ENCODE measurements around the gene CD44. TPM values are rescaled to one million over a fixed set of nuclear protein-coding genes. Genes with fewer than 3 reads are reported as not detected.

CD44 gene
- polyA plus RNA-seq, 1 of the 3 experiments (the other 2 are of a cell fraction) = 457 TPM

GRCh38 chr11:35182317-35182939 is 43.5 kb downstream of the CD44 start:
- WGBS (ENCODE audit: low lambda C conversion rate) = 98% methylated on average over 6 of the region's 6 CpGs
- TF ChIP-seq ELF1 (IDR thresholded peaks at IDR 0.05) = no peak
- TF ChIP-seq POLR2AphosphoS5 (IDR thresholded peaks at IDR 0.05; ENCODE audit: low read depth, low read length) = no peak
- TF ChIP-seq REST (IDR thresholded peaks at IDR 0.05; ENCODE audit: low read depth, low read length) = no peak
- no peak for TF ChIP-seq MXI1 (IDR thresholded peaks at IDR 0.05; ENCODE audit: low read depth, low read length)
- no peak for TF ChIP-seq MEF2A (IDR thresholded peaks at IDR 0.05; ENCODE audit: borderline replicate concordance, low read depth)
- no peak for TF ChIP-seq YY1 (IDR thresholded peaks at IDR 0.05; ENCODE audit: low read depth)
- TF ChIP-seq TCF12 (IDR thresholded peaks at IDR 0.05) = no peak
- no peak for TF ChIP-seq RXRA (IDR thresholded peaks at IDR 0.05; ENCODE audit: borderline replicate concordance, low read depth)
- TF ChIP-seq IRF3 (IDR thresholded peaks at IDR 0.05; ENCODE audit: low read depth, low read length) = no peak
- H4K20me1 ChIP-seq (ENCODE audit: insufficient read depth) = no peaks in the 10 kb centered on the region
- peaks cover 95% of the 10 kb centered on the region for H3K79me2 ChIP-seq (ENCODE audit: insufficient read depth)
- CTCF ChIA-PET = interaction anchor here (1.1 kb wide), 2 partner anchors 8 to 22 kb away, joined by 3 read pairs; no protein-coding TSS in a partner anchor
- peaks cover 24 to 81% of the 10 kb centered on the region in 2 experiments for H3K36me3 ChIP-seq (replicated peaks in 1 of 2; ENCODE audit: control insufficient read depth in 1 of 2, insufficient read depth in 2 of 2, low read length in 1 of 2)
- no peak overlapping the region for H3K4me3 ChIP-seq (ENCODE audit: low read depth in 2 of 2, low read length in 1 of 2)
- peaks cover 55% of the 10 kb centered on the region for H3F3A ChIP-seq (replicated peaks; ENCODE audit: insufficient read depth)
- no peak for DNase-seq
- no peaks in the 10 kb centered on the region for H3K9me3 ChIP-seq
- POLR2A ChIA-PET = no interaction called here
- no peaks in the 10 kb centered on the region for H3K27me3 ChIP-seq (ENCODE audit: insufficient read depth)
- no peaks in the 10 kb centered on the region for H3K9me2 ChIP-seq
- H3K4me1 ChIP-seq (ENCODE audit: control insufficient read depth in 1 of 2, insufficient read depth in 2 of 2, low read depth in 1 of 2, low read length in 1 of 2) = peaks cover 12 to 36% of the 10 kb centered on the region in 2 experiments
- no peak overlapping the region for H3K9ac ChIP-seq
- no peak overlapping the region for H3K27ac ChIP-seq (ENCODE audit: low read depth in 2 of 2, low read length in 1 of 2)
- no peak overlapping the region for H3K4me2 ChIP-seq
- H2AFZ ChIP-seq (ENCODE audit: low read depth) = no peak overlapping the region

- no peak overlapping the region for H2AFZ ChIP-seq (ENCODE audit: low read depth)
- no peaks in the 10 kb centered on the region for H4K20me1 ChIP-seq (ENCODE audit: insufficient read depth)
- no peak overlapping the region for H3K4me3 ChIP-seq (ENCODE audit: low read depth in 2 of 2, low read length in 1 of 2)
- no peak for DNase-seq
- no peak overlapping the region for H3K9ac ChIP-seq
- CTCF ChIA-PET = interaction anchor here (0.7 to 1.1 kb wide), 4 partner anchors 9 to 21 kb away, joined by 3 to 4 read pairs (median 3); no protein-coding TSS in a partner anchor
- H3F3A ChIP-seq (replicated peaks; ENCODE audit: insufficient read depth) = peaks cover 50% of the 10 kb centered on the region
- POLR2A ChIA-PET = no interaction called here
- H3K36me3 ChIP-seq (replicated peaks in 1 of 2; ENCODE audit: control insufficient read depth in 1 of 2, insufficient read depth in 2 of 2, low read length in 1 of 2) = peaks cover 14 to 81% of the 10 kb centered on the region in 2 experiments
- H3K79me2 ChIP-seq (ENCODE audit: insufficient read depth) = peaks cover 95% of the 10 kb centered on the region
- 64% methylated on average over 2 of the region's 2 CpGs for WGBS (ENCODE audit: low lambda C conversion rate)
- no peaks in the 10 kb centered on the region for H3K9me2 ChIP-seq
- H3K4me2 ChIP-seq = no peak overlapping the region
- H3K4me1 ChIP-seq (ENCODE audit: control insufficient read depth in 1 of 2, insufficient read depth in 2 of 2, low read depth in 1 of 2, low read length in 1 of 2) = peaks cover 12 to 29% of the 10 kb centered on the region in 2 experiments
- no peaks in the 10 kb centered on the region for H3K9me3 ChIP-seq
- H3K27ac ChIP-seq (ENCODE audit: low read depth in 2 of 2, low read length in 1 of 2) = peak overlapping the region in 1 of 2 experiments; percentile 5; a peak in 1 of 4 replicates
- no peak for TF ChIP-seq NRF1 (IDR thresholded peaks at IDR 0.05; ENCODE audit: low read depth, low read length)
- no peak for TF ChIP-seq REST (IDR thresholded peaks at IDR 0.05; ENCODE audit: low read depth, low read length)
- no peak for TF ChIP-seq RXRA (IDR thresholded peaks at IDR 0.05; ENCODE audit: borderline replicate concordance, low read depth)
- H3K27me3 ChIP-seq (ENCODE audit: insufficient read depth) = no peaks in the 10 kb centered on the region
These were observed 44.5 kb downstream of the CD44 start for GRCh38 chr11:35183326-35183925.
